ENCODE results near the gene RWDD3.

The RWDD3 gene

DNA sequence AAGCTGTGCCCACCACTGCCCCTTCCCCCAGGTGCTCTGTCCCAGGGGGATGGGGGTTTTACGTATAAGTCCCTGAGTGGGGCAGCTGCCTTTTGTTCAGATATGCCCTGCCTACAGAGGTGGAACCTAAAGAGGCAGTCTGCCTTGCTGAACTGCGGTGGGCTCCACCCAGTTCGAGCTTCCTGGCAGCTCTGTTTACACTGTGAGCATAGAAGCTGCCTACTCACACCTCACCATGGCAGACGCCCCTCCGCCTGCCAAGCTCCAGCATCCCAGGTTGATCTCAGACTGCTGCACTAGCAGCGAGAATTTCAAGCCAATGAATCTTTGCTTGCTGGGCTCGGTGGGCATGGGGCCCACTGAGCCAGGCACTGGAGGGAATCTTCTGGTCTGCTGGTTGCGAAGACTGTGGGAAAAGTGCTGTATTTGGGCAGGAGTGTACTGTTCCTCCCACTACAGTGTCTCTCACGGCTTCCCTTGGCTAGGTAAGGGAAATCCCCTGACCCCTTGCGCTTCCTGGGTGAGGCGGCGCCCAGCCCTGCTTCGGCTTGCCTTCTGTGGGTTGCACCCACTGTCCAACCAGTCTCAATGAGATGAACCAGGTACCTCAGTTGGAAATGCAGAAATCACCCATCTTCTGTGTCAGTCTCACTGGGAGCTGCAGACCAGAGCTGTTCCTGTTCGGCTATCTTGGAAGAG lies 17.6 kb upstream of the RWDD3 start:
- peak overlapping the region; percentile 74; the same call in 1 of the 2 replicates for H2AFZ ChIP-seq (ENCODE audit: low read depth, low read length)
- TF ChIP-seq EZH2phosphoT487 (IDR thresholded peaks at IDR 0.05; ENCODE audit: low read depth) = no peak
- TF ChIP-seq, protein P1, sequence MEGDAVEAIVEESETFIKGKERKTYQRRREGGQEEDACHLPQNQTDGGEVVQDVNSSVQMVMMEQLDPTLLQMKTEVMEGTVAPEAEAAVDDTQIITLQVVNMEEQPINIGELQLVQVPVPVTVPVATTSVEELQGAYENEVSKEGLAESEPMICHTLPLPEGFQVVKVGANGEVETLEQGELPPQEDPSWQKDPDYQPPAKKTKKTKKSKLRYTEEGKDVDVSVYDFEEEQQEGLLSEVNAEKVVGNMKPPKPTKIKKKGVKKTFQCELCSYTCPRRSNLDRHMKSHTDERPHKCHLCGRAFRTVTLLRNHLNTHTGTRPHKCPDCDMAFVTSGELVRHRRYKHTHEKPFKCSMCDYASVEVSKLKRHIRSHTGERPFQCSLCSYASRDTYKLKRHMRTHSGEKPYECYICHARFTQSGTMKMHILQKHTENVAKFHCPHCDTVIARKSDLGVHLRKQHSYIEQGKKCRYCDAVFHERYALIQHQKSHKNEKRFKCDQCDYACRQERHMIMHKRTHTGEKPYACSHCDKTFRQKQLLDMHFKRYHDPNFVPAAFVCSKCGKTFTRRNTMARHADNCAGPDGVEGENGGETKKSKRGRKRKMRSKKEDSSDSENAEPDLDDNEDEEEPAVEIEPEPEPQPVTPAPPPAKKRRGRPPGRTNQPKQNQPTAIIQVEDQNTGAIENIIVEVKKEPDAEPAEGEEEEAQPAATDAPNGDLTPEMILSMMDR (IDR thresholded peaks at IDR 0.05; ENCODE audit: low read depth, low read length) = no peak
- H3K9ac ChIP-seq (ENCODE audit: low read length) = peak overlapping the region; percentile 56; the same call in 1 of the 2 replicates
- no peaks in the 10 kb centered on the region for H3K27me3 ChIP-seq (ENCODE audit: low read depth, low read length)
- H3K27ac ChIP-seq (ENCODE audit: low read length) = no peak overlapping the region
- H3K79me2 ChIP-seq (ENCODE audit: low read length) = no peaks in the 10 kb centered on the region
- no peaks in the 10 kb centered on the region for H3K9me3 ChIP-seq (ENCODE audit: insufficient read depth, low read length)
- peak overlapping the region; percentile 92 for H3K4me2 ChIP-seq (ENCODE audit: low read length)
- no peaks in the 10 kb centered on the region for H3K36me3 ChIP-seq (replicated peaks; ENCODE audit: low read depth, low read length)
- H3K4me3 ChIP-seq (ENCODE audit: low read length) = peak overlapping the region; percentile 79
- H3K4me1 ChIP-seq (ENCODE audit: low read length) = peaks cover 14% of the 10 kb centered on the region
- H4K20me1 ChIP-seq (ENCODE audit: insufficient read depth, low read length) = no peaks in the 10 kb centered on the region

DNA sequence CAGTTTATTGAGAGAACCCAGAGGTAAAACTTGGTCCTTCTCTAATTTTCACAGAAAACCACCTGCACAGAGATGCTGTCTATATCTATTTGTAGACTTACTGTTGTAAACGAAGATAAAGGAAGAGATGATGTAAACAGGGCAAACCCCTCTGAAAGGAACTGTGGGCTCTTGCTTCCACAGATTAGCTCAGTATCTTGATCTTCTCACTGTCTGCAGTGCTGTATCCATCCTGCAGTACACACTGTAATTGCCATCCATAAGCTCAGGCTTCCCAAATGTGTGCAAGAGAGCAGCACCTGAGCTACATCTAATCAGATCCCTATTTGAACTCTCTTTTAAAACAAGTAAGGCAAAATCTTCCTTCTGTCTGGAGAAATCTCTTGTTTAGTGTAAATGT lies 16.6 kb upstream of the RWDD3 start:
- Histone ChIP-seq H3K9me3 (ENCODE audit: insufficient read depth, low read length) (no peaks in the 10 kb centered on the region), H3K4me3 (ENCODE audit: low read length) (no peak overlapping the region), H3K9ac (ENCODE audit: low read length) (no peak overlapping the region), H3K27ac (ENCODE audit: low read length) (no peak overlapping the region), H3K36me3 (replicated peaks; ENCODE audit: low read depth, low read length) (no peaks in the 10 kb centered on the region), H3K4me1 (ENCODE audit: low read length) (peaks cover 14% of the 10 kb centered on the region), H3K27me3 (ENCODE audit: low read depth, low read length) (no peaks in the 10 kb centered on the region), H3K4me2 (ENCODE audit: low read length) (no peak overlapping the region), H3K79me2 (ENCODE audit: low read length) (no peaks in the 10 kb centered on the region), H2AFZ (ENCODE audit: low read depth, low read length) (no peak overlapping the region), H4K20me1 (ENCODE audit: insufficient read depth, low read length) (no peaks in the 10 kb centered on the region)
- no peak for TF ChIP-seq EZH2phosphoT487 (IDR thresholded peaks at IDR 0.05; ENCODE audit: low read depth)
- TF ChIP-seq, protein P1 (IDR thresholded peaks at IDR 0.05; ENCODE audit: low read depth, low read length) = no peak

- H3K4me3 ChIP-seq (ENCODE audit: low read length) = no peak overlapping the region
- no peak overlapping the region for H3K4me2 ChIP-seq (ENCODE audit: low read length)
- no peak overlapping the region for H3K9ac ChIP-seq (ENCODE audit: low read length)
- no peaks in the 10 kb centered on the region for H3K9me3 ChIP-seq (ENCODE audit: insufficient read depth, low read length)
- H3K36me3 ChIP-seq (replicated peaks; ENCODE audit: low read depth, low read length) = no peaks in the 10 kb centered on the region
- H3K79me2 ChIP-seq (ENCODE audit: low read length) = no peaks in the 10 kb centered on the region
- TF ChIP-seq EZH2phosphoT487 (IDR thresholded peaks at IDR 0.05; ENCODE audit: low read depth) = no peak
- TF ChIP-seq, protein P1 (IDR thresholded peaks at IDR 0.05; ENCODE audit: low read depth, low read length) = no peak
- H3K27me3 ChIP-seq (ENCODE audit: low read depth, low read length) = no peaks in the 10 kb centered on the region
- H3K4me1 ChIP-seq (ENCODE audit: low read length) = peaks cover 14% of the 10 kb centered on the region
- H2AFZ ChIP-seq (ENCODE audit: low read depth, low read length) = no peak overlapping the region
- no peak overlapping the region for H3K27ac ChIP-seq (ENCODE audit: low read length)
- H4K20me1 ChIP-seq (ENCODE audit: insufficient read depth, low read length) = no peaks in the 10 kb centered on the region
These were observed 14.6 kb upstream of the RWDD3 start for GRCh38 chr1:95219407-95219806.

GRCh38 chr1:95221306-95221705 lies 12.7 kb upstream of the RWDD3 start:
- Histone ChIP-seq H3K4me3 (ENCODE audit: low read length) (no peak overlapping the region), H2AFZ (ENCODE audit: low read depth, low read length) (no peak overlapping the region), H3K36me3 (replicated peaks; ENCODE audit: low read depth, low read length) (no peaks in the 10 kb centered on the region), H3K4me1 (ENCODE audit: low read length) (peaks cover 10% of the 10 kb centered on the region), H3K79me2 (ENCODE audit: low read length) (no peaks in the 10 kb centered on the region), H3K27ac (ENCODE audit: low read length) (no peak overlapping the region), H3K9me3 (ENCODE audit: insufficient read depth, low read length) (no peaks in the 10 kb centered on the region), H4K20me1 (ENCODE audit: insufficient read depth, low read length) (no peaks in the 10 kb centered on the region), H3K27me3 (ENCODE audit: low read depth, low read length) (no peaks in the 10 kb centered on the region), H3K4me2 (ENCODE audit: low read length) (no peak overlapping the region), H3K9ac (ENCODE audit: low read length) (no peak overlapping the region)
- TF ChIP-seq, protein P1 (IDR thresholded peaks at IDR 0.05; ENCODE audit: low read depth, low read length) = no peak
- no peak for TF ChIP-seq EZH2phosphoT487 (IDR thresholded peaks at IDR 0.05; ENCODE audit: low read depth)

All from OCI-LY3 (cell line).